Ascending aorta (tissue), 2 donors: Measurements from ENCODE around the gene LHPP. TPM values are rescaled to one million over a fixed set of nuclear protein-coding genes. Genes with fewer than 3 reads are reported as not detected.

ENCODE experiments used
- DNase-seq, 2 donors: peaks; one replicate each; pipeline ENCODE4 v3.0.0-alpha.2; 2019; ENCODE audit warnings: low spot score in 2 of 2
- H3K27ac ChIP-seq, 2 donors: fragments of 200-600 bp; sonication (generic); one replicate each; pipeline ENCODE4 v1.5.1; 2016 to 2017; ENCODE audit warnings: mild to moderate bottlenecking in 1 of 2
- H3K27me3 ChIP-seq: fragments of 200-600 bp; sonication (generic); one replicate; pipeline ENCODE4 v1.5.1; 2017
- H3K36me3 ChIP-seq, 2 donors: fragments of 200-600 bp; sonication (generic); one replicate each; pipeline ENCODE4 v1.5.1; 2016
- H3K4me1 ChIP-seq, 2 donors: fragments of 200-600 bp; sonication (generic); one replicate each; pipeline ENCODE4 v1.5.1; 2016 to 2017; ENCODE audit warnings: mild to moderate bottlenecking in 1 of 2
- H3K4me3 ChIP-seq, 2 donors: fragments of 200-600 bp; sonication (generic); one replicate each; pipeline ENCODE4 v1.5.1; 2016 to 2017; ENCODE audit warnings: mild to moderate bottlenecking in 1 of 2
- H3K9me3 ChIP-seq, 2 donors: fragments of 200-600 bp; sonication (generic); one replicate each; pipeline ENCODE4 v1.5.1; 2016
- intact Hi-C: fragments of 100-400 bp; cut with DNase I; formaldehyde crosslinking; loops from one replicate; pipeline ENCODE4 v1.15.1; 2023
- total RNA-seq: library from RNA; depleted of rRNA; stranded (reverse); fragments of >200 nt; gene quantifications from one replicate; pipeline ENCODE4 v1.1.0, GENCODE V29; 2016
- TF ChIP-seq, protein P1 (sequence below), 3 experiments: fragments of 200-600 bp in 2 of 3; fragments of 450-650 bp in 1 of 3; sonication (generic) in 2 of 3; IDR thresholded peaks; one replicate each; pipeline ENCODE4 v1.5.1; 2016 to 2019; ENCODE audit warnings: antibody characterized with exemption in 3 of 3, mild to moderate bottlenecking in 1 of 3, moderate library complexity in 1 of 3

The LHPP gene
- total RNA-seq, 1 donor from 2014 or later = 5.1 TPM

DNA sequence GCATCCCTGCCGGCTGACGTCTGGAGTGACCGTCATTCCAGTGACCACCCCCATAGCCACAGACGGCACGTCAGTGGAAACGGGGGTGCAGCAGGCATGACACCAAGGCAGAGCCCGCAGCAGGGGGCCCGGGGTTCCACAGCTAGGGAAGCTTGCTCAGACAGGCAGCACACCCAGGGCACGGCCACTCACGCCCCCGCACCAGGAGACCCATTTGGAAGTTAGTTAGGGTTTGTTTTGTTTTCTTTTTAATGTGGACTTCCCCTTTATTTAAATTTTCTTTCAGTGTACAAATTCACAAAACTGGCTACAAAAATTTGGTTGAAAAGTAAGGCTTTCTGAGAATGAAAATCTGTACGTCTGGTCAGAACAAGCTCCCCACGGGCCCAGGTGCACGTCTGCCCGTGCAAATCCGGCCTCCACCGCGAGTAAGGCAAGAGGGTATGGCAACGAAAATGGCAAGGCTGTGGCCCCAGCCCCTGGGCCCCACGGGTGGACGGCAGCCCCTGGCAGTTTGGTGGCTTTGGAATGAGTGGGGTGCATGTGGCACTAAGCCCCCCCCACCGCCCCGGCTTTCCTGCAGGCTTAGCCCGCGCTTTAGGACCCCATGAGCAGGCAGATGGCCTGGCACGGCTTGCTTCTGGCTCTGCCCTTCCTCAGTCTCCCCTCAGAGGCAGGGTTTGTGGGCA is 158.3 kb downstream of the LHPP start:
- intact Hi-C loops = no loop called here
- Histone ChIP-seq H3K4me1 (peaks cover 0 to 5% of the 10 kb centered on the region in 2 donors), H3K4me3 (no peak overlapping the region), H3K27me3 (no peaks in the 10 kb centered on the region), H3K9me3 (no peaks in the 10 kb centered on the region), H3K27ac (no peak overlapping the region), H3K36me3 (peaks cover 0 to 14% of the 10 kb centered on the region in 2 donors)
- TF ChIP-seq, protein P1, sequence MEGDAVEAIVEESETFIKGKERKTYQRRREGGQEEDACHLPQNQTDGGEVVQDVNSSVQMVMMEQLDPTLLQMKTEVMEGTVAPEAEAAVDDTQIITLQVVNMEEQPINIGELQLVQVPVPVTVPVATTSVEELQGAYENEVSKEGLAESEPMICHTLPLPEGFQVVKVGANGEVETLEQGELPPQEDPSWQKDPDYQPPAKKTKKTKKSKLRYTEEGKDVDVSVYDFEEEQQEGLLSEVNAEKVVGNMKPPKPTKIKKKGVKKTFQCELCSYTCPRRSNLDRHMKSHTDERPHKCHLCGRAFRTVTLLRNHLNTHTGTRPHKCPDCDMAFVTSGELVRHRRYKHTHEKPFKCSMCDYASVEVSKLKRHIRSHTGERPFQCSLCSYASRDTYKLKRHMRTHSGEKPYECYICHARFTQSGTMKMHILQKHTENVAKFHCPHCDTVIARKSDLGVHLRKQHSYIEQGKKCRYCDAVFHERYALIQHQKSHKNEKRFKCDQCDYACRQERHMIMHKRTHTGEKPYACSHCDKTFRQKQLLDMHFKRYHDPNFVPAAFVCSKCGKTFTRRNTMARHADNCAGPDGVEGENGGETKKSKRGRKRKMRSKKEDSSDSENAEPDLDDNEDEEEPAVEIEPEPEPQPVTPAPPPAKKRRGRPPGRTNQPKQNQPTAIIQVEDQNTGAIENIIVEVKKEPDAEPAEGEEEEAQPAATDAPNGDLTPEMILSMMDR (IDR thresholded peaks at IDR 0.05) = no peak
- DNase-seq = no peak

DNA sequence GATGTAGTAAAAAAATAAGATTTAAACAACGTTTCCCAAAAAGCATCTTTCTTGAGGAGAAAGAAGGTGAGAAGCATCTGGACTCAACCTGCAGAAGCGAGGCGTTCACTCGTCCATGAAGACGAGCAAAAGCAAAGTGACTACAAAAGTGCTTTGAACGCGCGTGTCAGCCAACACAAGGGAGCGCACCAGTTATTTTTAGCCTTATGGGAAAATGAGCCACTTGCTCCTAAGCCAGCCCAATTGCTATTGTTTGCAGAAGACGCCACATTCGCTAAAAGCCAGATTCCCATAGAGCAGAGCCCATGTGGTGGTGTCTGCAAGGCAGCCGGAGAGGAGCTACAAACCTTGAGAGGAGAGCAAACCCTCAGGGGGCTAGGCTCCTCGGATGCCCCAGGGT is 160.0 kb downstream of the LHPP start:
- H3K4me1 ChIP-seq = peaks cover 0 to 5% of the 10 kb centered on the region in 2 donors
- no peak overlapping the region for H3K4me3 ChIP-seq
- H3K9me3 ChIP-seq = no peaks in the 10 kb centered on the region
- H3K27ac ChIP-seq = no peak overlapping the region
- H3K36me3 ChIP-seq = peaks cover 0 to 14% of the 10 kb centered on the region in 2 donors
- H3K27me3 ChIP-seq = no peaks in the 10 kb centered on the region
- DNase-seq = no peak
- TF ChIP-seq, protein P1 (IDR thresholded peaks at IDR 0.05) = peak in 1 of 3 experiments; percentile 24
- intact Hi-C loops = no loop called here

DNA sequence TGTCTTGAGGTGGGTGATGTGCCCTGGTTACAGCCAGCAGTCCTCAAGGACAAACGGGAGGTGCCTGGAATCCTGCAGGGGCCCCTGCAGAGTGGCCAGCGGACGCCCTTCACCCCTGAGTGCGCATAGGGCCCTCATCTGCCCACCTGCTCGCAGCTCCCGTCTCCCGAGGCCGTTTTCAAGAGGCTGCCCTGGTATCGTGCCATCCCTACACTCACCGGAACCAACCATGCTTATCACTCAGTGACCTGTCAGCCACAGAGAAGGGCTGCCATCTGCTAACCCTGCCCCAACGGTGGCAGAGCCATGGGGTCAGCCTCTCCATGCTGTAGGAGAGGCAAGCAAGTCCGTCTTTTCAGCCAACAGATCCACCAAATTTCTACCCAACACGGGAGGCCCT is 160.5 kb downstream of the LHPP start:
- TF ChIP-seq, protein P1 (IDR thresholded peaks at IDR 0.05) = no peak
- H3K27ac ChIP-seq = no peak overlapping the region
- H3K9me3 ChIP-seq = no peaks in the 10 kb centered on the region
- H3K4me1 ChIP-seq = peaks cover 0 to 5% of the 10 kb centered on the region in 2 donors
- intact Hi-C loops = no loop called here
- H3K27me3 ChIP-seq = no peaks in the 10 kb centered on the region
- H3K36me3 ChIP-seq = peaks cover 0 to 11% of the 10 kb centered on the region in 2 donors
- DNase-seq = no peak
- no peak overlapping the region for H3K4me3 ChIP-seq

DNA sequence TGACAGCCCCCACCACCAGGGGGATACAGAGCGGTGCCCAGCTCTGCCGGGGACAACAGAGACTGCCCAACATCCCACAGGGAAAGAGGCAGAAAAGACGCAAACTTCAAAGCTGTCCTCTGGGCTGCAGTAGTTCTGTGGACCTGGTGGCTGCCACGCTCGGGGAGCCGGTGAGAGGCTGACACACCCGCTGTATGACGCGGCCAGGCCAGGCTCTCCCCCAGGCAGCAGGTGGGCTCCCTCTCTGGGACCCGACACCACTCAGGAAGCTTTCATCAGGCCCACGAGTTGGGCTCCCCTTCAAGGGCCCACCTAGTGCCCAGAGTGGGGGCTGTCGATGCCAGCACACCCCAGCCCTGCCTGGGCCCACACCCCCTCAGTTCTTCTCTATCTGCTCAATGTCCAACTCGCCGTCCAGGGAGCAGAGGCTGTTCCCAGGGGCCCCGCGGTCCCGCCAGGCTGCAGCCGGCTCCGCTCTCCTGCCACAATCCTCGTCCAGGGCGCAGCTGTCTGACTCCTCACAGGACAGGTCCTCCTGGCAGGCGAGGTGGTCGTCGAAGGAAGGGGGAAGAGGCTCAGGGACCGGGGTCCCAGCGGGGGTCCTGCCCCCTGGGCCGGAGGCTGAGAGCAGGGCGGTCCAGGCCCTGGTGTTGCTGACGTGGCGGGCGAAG is 161.4 kb downstream of the LHPP start:
- DNase-seq = no peak
- Histone ChIP-seq H3K9me3 (no peaks in the 10 kb centered on the region), H3K4me3 (no peak overlapping the region), H3K27ac (no peak overlapping the region), H3K27me3 (no peaks in the 10 kb centered on the region), H3K36me3 (peaks cover 0 to 9% of the 10 kb centered on the region in 2 donors), H3K4me1 (peaks cover 0 to 6% of the 10 kb centered on the region in 2 donors)
- TF ChIP-seq, protein P1 (IDR thresholded peaks at IDR 0.05) = no peak
- intact Hi-C loops = no loop called here

DNA sequence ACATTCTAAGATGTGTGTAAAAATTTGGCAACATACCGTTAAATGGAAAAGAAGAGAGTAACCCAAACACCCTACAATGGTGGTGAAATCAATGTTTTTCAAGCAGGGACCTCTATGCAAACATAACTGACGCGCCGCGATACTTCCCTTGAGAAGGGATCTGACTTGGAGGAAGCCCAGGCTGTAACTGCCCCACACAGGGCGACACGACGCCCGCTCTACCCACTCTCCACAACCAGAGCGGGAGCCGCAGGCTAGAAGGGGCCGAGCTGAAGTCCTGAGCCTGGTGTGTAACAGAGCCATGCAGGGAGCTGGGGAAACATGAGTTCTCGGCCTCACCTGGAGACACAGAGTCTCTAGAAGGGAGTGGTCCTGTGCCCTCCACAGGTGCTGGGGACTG is 162.4 kb downstream of the LHPP start:
- intact Hi-C loops = no loop called here
- peaks cover under 1 to 16% of the 10 kb centered on the region in 2 donors for H3K4me1 ChIP-seq
- DNase-seq = no peak
- H3K27ac ChIP-seq = no peak overlapping the region
- H3K36me3 ChIP-seq = peaks cover 0 to 6% of the 10 kb centered on the region in 2 donors
- TF ChIP-seq, protein P1 (IDR thresholded peaks at IDR 0.05) = no peak
- no peak overlapping the region for H3K4me3 ChIP-seq
- H3K9me3 ChIP-seq = no peaks in the 10 kb centered on the region
- no peaks in the 10 kb centered on the region for H3K27me3 ChIP-seq
